ENCODE results near the gene CLIP1.
"Not testable (repeated sequence)": the region's sequence is repeated elsewhere in the genome, so short reads cannot be mapped to it uniquely, and the experiment has no call there.

Gene CLIP1

DNA sequence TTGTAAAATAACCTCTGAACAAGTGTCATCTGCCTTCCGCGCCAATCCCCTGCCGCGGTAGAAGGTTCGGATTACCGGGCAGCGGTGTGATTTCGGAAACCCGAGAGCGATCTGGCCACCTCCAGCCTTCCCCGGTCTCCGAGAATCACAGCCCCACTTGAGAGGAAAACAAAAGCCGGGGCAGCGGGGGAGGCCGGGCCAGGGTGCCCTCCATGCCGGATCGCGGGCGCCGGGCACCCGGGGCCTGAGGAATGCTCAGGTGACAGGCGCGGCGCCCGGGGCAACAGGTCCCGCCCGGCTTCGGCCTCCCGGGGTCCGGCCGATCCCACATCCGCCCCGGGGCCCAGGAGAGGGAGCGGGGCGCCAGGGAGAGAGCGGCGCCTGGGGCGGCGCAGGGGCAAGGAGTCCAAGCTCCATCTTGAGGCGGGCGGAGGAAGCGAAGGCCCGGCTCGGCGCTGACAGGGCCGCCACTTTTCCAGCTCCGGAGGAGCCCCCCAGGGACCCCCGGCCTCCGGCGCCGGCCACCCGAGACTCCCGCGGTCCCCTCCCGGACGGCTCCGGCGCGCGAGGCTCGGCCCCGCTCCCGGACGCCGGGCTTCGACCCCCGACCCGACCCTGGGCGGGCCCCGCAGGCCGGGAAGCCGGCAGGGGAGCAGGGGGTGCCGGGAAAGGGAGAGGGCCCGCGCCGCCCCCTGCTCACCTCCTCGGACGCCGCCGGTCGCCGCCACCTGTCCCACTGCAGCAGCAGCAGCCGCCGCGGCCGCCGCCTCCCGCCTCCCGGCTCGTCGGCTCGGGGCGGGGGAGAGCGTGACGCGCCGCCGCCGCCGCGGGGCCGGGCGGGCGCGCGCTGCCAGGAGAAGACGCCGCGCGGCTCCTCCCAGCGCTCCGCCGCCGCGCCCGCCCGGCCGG is at the start of gene CLIP1:
Gene CLIP1 (minus strand): TSS at position 849 of the 909 bp plus-strand sequence. CDS start 42,217 bp downstream, outside the sequence.
- DNase-seq (ENCODE audit: low spot score): peak; percentile 77

- peak; percentile 84 for DNase-seq (ENCODE audit: low spot score)
These were observed 49.1 kb upstream of the CLIP1 start for GRCh38 chr12:122471324-122472226.

- not testable (repeated sequence) for DNase-seq (ENCODE audit: low spot score)
These were observed 48.1 kb upstream of the CLIP1 start for GRCh38 chr12:122470576-122470975.

GRCh38 chr12:122469856-122470255 is 47.4 kb upstream of the CLIP1 start:
- DNase-seq (ENCODE audit: low spot score): not testable (repeated sequence)

DNA sequence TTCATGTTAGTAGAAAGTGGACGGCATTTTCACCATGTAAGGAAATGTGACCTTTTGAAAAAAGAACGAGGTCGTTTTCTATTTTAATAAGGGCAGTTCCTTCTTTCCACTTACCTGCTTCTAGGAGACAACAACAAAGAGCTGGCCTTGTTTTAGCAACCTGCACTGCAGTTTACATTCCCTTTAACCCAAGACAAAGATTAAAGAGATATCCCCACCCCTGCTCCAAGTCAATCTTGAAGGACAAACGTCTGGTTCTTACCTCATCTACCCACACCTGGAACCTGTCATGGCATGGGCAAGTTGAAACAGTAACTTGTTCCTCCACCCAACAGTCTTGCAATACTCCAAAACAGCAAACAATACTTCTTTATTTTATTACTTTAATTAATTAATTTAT is 45.5 kb upstream of the CLIP1 start:
- no peak for DNase-seq (ENCODE audit: low spot score)

DNA sequence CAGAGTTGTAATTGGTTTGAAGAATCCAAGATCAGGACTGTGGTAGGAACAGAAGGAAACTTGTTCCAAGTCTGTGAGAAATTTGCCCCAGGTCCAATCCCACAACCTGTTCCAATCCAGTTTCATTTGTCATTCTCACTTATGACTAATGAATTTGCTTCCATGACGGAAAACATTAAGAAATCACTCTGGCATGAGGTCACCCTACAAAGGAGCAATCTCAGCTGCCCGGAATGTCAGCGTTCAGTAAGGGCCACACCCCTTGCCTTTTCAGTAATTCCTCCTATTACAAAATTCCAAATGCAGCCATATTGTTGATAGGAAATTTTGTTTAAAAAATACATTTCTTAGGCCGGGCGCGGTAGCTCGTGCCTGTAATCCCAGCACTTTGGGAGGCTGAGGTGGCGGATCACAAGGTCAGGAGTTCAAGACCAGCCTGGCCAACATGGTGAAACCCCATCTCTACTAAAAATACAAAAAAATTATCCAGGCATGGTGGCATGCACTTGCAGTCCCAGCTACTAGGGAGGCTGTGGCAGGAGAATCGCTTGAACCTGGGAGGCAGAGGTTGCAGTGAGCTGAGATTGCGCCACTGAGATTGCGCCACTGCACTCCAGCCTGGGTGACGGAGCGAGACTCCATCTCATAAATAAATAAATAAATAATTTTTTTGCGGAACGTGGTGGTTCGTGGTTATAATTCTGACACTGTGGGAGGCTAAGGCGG is 42.0 kb upstream of the CLIP1 start:
- not testable (repeated sequence) for DNase-seq (ENCODE audit: low spot score)

GRCh38 chr12:122460641-122461040 is 38.2 kb upstream of the CLIP1 start:
- DNase-seq (ENCODE audit: low spot score): no peak

- no peak for DNase-seq (ENCODE audit: low spot score)
These were observed 37.6 kb upstream of the CLIP1 start for GRCh38 chr12:122460061-122460460.

- no peak for DNase-seq (ENCODE audit: low spot score)
These were observed 36.7 kb upstream of the CLIP1 start for GRCh38 chr12:122459211-122459610.

DNA sequence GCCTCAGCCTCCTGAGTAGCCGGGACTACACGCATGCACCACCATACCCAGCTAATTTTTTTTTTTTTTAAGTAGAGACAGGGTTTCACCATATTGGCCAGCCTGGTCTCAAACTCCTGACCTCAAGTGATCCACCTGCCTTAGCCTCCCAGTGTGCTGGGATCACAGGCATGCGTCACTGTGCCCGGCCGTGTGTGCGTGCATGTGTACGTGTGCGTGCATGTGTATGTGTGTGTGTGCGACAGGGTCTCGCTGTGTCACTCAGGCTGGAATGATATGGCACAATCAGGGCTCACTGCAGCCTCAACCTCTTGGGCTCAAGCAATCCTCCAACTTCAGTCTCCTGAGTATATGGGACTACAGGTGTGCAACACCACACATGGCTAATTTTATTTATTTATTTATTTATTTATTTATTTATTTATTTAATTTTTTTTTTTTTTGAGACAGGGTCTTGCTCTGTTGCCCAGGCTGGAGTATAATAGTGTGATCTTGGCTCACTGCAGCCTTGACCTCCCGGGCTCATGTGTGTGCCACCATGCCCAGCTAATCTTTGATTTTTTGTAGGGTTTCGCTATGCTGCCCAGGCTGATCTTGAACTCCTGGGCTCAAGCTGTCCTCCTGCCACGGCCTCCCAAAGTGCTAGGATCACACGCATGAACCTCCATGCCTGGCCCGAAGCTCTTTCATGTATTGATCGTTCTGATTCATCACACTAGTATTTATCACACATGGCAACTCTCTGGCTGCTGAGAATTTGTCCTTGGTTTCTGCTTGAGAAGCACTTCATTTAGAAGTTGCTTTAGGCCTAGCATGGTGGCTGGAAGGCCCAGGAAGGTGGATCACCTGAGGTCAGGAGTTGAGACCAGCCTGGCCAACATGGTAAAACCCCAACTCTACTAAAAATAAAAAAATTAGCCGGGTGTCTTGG is 35.9 kb upstream of the CLIP1 start:
- no peak for DNase-seq (ENCODE audit: low spot score)

DNA sequence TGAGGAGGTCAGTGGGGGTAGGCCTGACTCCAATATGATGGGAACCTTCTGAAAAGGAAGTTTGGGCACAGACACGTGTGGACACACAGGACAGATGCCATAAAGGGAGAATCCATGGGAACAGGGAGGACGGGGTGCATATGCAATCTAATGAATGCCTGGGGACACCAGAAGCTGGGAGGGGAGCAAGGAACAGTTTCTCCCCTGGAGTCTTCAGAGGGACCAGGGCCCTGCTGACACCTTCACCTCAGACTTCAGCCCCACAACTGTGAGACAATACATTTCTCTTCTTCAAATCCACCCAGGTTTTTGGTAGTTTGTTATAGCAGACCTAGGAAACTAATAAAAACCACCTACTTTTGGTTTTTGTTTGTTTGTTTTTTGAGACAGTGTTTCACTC is 35.2 kb upstream of the CLIP1 start:
- no peak for DNase-seq (ENCODE audit: low spot score)

- no peak for DNase-seq (ENCODE audit: low spot score)
These were observed 32.3 kb upstream of the CLIP1 start for GRCh38 chr12:122454739-122455138.

GRCh38 chr12:122454250-122454721 is 31.8 kb upstream of the CLIP1 start:
- no peak for DNase-seq (ENCODE audit: low spot score)

DNA sequence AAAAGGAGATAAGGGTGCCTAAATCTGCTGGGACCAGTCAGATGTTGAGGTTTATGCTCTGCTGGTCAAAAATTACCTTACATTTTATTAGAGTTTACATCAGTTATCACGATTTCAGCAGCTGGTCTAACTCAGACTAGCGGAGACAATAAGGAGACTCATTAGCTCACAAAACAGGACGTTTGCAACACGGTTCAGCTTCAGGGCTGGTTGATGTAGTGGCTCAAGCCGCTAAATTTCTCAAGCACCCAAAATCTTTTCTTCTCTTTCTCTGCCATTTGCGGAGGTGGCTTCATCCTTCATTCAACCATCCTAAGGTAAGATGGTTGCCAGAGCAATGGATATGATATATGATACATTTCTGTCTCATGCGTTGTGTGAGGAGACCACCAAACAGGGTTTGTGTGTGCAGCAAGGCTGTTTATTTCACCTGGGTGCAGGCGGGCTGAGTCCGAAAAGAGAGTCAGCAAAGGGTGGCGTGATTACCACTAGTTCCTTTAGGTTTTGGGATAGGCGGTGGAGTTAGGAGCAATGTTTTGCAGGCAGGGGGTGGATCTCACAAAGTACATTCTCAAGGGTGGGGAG is 30.3 kb upstream of the CLIP1 start:
- DNase-seq (ENCODE audit: low spot score): no peak

DNA sequence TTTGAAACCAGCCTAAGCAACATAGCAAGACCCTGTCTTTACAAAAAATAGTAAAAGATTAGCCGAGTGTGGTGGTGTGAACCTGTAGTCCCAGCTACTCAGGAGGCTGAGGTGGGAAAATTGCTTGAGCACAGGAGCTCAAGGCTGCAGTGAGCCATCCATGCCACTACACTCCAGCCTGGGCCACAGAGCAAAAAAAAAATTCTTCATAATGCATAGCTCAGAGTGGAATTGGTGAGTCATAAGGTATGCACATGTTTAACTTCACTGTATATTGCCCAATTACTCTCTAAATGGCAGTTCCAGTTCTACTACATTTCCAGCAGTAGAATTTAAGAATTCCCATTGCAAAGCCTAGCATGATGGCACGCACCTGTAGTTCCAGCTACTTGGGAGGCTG is 26.8 kb upstream of the CLIP1 start:
- DNase-seq (ENCODE audit: low spot score): no peak

DNA sequence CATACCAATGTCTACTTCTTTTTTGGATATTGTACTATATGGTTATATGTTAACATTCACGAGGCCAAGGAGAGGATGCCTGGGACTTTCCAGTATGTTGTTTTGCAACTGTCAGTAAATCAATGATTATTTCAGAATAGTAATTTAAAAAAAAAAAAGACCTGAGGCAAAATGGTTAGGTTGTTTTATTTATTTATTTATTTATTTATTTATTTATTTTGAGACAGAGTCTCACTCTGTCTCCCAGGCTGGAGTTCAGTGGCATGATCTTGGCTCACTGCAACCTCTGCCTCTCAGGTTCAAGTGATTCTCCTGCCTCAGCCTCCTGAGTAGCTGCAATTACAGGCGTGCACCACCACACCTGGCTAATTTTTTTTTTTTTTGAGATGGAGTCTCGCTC is 25.4 kb upstream of the CLIP1 start:
- not testable (repeated sequence) for DNase-seq (ENCODE audit: low spot score)

DNA sequence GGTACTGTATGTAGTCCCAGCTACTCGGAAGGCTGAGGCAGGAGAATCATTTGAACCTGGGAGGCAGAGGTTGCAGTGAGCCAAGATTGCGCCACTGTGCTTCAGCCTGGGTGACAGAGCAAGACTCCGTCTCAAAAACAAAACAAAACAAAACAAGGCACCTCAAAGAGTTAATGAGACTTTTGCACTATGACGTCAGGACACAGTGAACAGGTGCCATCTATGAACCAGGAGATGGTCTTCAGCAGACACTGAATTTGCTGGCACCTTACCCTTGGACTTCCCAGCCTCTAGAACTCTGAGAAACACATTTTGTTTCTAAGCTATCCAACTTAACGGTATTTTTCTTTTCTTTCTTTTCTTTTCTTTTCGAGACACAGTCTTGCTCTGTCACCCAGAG is 23.9 kb upstream of the CLIP1 start:
- not testable (repeated sequence) for DNase-seq (ENCODE audit: low spot score)

- DNase-seq (ENCODE audit: low spot score): not testable (repeated sequence)
These were observed 21.6 kb upstream of the CLIP1 start for GRCh38 chr12:122444071-122444470.

- DNase-seq (ENCODE audit: low spot score): not testable (repeated sequence)
These were observed 16.4 kb upstream of the CLIP1 start for GRCh38 chr12:122438822-122439221.

DNA sequence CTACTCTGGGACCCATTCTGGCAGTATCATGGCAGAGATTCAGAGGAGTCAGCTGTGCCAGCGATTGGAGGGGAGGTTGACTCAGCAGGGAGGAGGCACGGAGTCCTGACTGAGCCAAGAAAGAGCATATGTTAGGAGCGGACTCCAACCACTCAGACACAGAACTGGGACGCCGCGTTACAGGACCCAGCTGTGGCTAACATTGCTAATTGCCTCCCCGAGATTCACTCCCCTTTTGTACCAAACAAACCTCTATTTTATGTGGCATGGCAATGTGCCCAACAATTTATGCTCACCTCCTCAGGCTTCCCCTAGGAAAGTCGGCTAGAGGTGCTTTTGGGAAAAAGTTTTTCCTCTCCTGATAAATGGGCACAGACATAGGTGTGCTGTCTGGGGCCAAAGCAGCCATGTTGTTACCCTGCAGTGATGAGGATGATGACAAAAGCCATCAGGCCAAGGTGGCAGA is 15.2 kb upstream of the CLIP1 start:
- no peak for DNase-seq (ENCODE audit: low spot score)
